ENCODE results near the gene AGMAT.
A peak's percentile ranks its signal among the peaks of the same experiment; 100 is the strongest.

AGMAT gene

DNA sequence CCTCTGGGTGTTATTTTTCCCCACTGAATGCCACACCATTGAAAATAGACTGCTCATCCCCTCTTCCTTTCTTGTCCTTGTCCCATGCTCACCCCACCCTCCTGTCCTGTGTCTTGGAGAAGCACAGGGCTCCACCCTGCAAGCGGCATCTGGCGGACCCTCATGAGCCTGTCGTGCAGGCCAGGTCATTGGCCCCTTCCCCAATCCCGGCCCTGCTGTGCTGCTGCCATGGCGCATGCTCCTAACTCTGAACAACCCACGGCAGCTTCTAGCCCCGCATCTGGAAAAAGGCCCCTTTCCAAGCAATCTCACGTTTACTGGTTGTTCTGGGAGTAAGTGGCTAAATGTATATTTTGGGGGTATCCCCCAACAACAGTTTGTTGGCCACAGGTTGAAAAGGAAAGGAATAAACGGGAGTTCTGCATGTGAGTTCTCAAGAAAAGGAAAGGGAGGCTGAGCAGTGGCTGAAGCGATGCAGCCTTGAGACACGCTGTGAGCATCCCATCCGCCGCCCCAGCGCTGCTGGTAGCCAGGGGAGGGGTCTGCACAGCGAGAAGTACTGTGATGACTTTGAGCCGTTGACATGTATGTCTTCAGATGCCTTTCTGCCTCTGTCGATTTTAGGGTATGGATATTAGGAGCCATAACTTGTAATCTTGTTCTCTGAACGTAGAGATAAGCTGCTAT, 16.3 kb downstream of the AGMAT start:
- ChIA-PET POLR2A (ENCODE audit: low non-redundant PET) (no interaction called here), CTCF (no interaction called here)
- H3K27ac ChIP-seq = 0 out of 2 replicates have a peak overlapping the region, but pooled peaks have one; percentile 5
- no peak for DNase-seq (ENCODE audit: low spot score)
- TF ChIP-seq, protein P1, sequence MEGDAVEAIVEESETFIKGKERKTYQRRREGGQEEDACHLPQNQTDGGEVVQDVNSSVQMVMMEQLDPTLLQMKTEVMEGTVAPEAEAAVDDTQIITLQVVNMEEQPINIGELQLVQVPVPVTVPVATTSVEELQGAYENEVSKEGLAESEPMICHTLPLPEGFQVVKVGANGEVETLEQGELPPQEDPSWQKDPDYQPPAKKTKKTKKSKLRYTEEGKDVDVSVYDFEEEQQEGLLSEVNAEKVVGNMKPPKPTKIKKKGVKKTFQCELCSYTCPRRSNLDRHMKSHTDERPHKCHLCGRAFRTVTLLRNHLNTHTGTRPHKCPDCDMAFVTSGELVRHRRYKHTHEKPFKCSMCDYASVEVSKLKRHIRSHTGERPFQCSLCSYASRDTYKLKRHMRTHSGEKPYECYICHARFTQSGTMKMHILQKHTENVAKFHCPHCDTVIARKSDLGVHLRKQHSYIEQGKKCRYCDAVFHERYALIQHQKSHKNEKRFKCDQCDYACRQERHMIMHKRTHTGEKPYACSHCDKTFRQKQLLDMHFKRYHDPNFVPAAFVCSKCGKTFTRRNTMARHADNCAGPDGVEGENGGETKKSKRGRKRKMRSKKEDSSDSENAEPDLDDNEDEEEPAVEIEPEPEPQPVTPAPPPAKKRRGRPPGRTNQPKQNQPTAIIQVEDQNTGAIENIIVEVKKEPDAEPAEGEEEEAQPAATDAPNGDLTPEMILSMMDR (conservative IDR thresholded peaks at IDR 0.05; ENCODE audit: low read depth) = no peak

DNA sequence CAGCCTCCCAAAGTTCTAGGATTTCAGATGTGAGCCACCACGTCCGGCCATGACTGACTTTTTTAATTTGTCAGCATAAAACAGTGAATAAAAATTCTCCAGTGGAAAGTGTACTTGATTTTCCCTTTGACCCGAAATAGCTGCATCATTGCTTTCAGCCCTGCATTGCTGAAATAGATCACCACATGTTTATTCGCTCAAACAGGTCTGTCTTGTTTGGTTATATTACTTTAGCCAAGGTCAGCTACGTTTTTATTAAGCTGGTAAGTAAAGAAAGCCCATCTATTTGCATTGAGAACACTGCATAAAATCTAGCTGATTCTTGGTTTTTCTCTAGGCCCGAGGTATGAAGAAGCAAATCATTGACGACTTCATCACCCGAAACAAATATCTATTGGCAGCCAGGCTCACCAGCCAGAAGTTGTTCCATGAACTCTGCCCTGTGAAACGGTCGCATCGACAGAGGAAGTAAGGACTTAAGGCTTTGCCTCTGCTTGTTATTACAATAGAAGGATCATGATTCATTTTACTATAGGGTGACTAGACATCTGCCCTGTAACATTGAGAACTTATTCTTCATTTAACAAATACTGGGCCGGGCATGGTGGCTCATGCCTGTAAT, 25.6 kb downstream of the AGMAT start:
- DNase-seq (ENCODE audit: low spot score) = peak; percentile 53
- TF ChIP-seq, protein P1 (conservative IDR thresholded peaks at IDR 0.05; ENCODE audit: low read depth) = no peak
- CTCF ChIA-PET = interaction anchor here (0.8 kb wide), 1 partner anchor 37 kb away, joined by 3 read pairs; no protein-coding TSS in a partner anchor
- H3K27ac ChIP-seq = peak overlapping the region; percentile 82
- POLR2A ChIA-PET (ENCODE audit: low non-redundant PET) = no interaction called here

DNA sequence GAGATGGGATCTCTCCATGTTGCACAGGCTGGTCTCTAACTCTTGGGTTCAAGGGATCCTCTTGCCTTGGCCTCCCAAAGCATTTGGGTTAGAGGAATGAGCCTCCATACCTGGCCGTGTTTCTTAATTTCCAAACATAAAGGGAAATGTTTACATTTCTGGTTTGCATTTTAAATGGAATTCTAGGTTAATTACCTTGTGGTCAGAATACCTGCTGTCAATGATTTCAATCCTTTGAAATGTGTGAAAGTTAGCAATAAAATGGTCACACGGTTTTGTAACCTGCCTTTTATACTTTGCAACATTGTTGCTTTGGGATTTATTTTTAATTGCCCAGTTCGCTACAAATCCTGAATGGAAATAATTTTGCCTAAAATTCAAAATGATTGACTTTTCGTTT, 26.3 kb downstream of the AGMAT start:
- no peak for DNase-seq (ENCODE audit: low spot score)
- H3K27ac ChIP-seq = peak overlapping the region; percentile 82
- TF ChIP-seq, protein P1 (conservative IDR thresholded peaks at IDR 0.05; ENCODE audit: low read depth) = no peak
- POLR2A ChIA-PET (ENCODE audit: low non-redundant PET) = interaction anchor here (0.5 kb wide), 1 partner anchor 46 kb away, joined by 3 read pairs; no protein-coding TSS in a partner anchor
- CTCF ChIA-PET = interaction anchor here (0.8 kb wide), 1 partner anchor 38 kb away, joined by 3 read pairs; no protein-coding TSS in a partner anchor

DNA sequence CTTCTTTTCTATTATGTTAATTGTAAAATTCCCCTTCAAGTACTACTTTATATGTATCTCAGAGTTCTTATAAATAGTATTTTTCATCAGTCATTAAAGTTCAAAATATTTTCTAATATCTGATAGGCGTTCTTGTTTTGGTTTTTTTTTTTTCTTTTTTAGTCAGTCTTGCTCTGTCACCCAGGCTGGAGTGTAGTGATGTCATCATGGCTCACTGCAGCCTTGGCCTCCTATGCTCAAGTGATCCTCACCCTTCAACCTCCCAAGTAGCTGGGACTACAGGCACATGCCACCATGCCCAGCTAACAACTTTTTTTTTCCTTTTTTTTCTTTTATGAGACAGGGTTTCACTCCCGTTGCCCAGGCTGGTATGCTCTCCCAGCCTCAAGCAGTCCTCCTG, 27.3 kb downstream of the AGMAT start:
- DNase-seq (ENCODE audit: low spot score) = no peak
- ChIA-PET CTCF (no interaction called here), POLR2A (ENCODE audit: low non-redundant PET) (no interaction called here)
- TF ChIP-seq, protein P1 (conservative IDR thresholded peaks at IDR 0.05; ENCODE audit: low read depth) = no peak
- H3K27ac ChIP-seq = no peak overlapping the region

DNA sequence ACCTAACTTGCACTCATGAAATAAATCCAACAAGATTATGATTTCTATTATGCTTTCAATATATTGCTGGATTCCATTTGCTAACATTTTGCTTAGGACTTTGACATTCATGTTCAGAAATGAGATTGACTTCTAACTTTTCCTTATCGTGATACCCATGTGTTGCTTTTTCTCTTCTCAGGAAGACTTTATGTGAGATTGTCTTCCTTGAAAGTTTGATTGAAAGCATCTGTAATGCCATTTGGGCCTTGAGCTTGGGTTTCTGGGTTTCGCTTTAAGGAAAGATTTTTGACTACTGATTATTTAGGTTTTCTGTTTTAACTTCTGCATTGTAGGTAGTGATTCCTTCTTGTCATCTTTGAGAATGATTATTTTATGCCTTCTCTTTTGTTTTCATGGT, 27.8 kb downstream of the AGMAT start:
- TF ChIP-seq, protein P1 (conservative IDR thresholded peaks at IDR 0.05; ENCODE audit: low read depth) = no peak
- no peak for DNase-seq (ENCODE audit: low spot score)
- ChIA-PET CTCF (interaction anchor here (0.6 kb wide), 1 partner anchor 14 kb away, joined by 4 read pairs; no protein-coding TSS in a partner anchor), POLR2A (ENCODE audit: low non-redundant PET) (no interaction called here)
- no peak overlapping the region for H3K27ac ChIP-seq

DNA sequence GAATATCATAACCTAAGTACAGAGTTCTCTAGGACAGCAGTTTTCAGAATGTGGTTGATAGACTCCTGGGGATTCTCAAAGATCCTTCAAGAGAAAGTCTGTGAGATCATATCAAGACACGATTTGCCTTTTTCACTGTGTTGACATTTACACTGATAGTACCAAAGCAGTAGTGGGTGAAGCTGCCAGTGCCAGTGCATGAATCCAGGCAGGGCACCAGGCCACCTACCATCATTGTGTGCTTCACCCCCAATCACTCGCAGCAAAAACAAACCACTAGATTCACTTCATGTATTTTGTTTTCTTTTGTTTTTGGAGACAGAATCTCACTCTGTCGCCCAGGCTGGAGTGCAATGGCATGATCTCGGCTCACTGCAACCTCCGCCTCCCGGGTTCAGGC, 34.3 kb downstream of the AGMAT start:
- ChIA-PET CTCF (interaction anchor here (0.7 kb wide), 1 partner anchor 11 kb away, joined by 3 read pairs; no protein-coding TSS in a partner anchor), POLR2A (ENCODE audit: low non-redundant PET) (no interaction called here)
- no peak for DNase-seq (ENCODE audit: low spot score)
- TF ChIP-seq, protein P1 (conservative IDR thresholded peaks at IDR 0.05; ENCODE audit: low read depth) = no peak
- H3K27ac ChIP-seq = peak overlapping the region; percentile 23; the same call in 1 of the 2 replicates
